ENCODE data around the gene TBCD. TPM values are rescaled to one million over a fixed set of nuclear protein-coding genes. Genes with fewer than 3 reads are reported as not detected.

The TBCD gene
- total RNA-seq, 1 donor from 2014 or later: 118 TPM

DNA sequence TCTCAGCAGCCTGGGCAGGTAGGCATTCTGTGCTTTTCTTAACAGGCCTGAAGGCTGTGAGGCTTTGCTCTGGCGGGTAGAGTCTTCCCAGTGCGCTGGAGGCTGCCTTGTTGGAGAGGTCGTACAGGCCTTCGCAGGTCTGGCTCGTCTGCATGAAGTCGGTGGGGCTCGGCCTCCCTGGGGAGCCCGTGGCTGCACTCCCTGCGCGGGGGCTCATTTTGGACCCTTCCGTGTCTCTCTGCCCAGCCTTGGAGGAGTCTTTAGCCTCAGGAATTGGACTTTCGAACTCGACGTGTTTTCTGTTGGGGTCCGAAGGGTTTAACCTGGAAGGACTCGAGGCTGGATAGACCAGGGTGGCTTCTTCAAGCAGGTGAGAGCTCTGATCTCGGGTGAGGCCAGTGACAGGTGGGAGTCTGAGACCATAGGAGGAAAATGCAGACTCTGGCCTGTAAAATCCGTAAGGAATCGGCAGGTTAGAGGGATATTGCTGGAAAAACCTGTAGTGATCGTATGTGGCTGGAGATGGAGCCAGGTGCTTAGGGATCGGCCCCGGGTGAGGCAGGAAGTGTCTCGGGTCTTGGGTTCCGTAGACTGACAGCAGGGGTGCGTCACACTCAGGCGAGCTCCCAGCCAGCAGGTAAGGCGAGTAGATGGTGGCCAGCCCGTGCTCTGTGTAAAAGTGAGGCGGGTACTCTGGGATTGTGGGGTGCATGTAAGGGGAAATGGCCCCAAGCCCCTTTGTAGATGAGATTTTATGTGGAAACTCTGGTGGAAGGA, 79.4 kb downstream of the TBCD start:
- Mint-ChIP-seq H3K4me3 (ENCODE audit: unreplicated experiment) (no peak overlapping the region), H3K4me1 (ENCODE audit: low read depth, unreplicated experiment) (peaks cover 13% of the 10 kb centered on the region), H3K36me3 (ENCODE audit: unreplicated experiment) (peaks cover 14% of the 10 kb centered on the region), H3K27ac (ENCODE audit: unreplicated experiment) (no peak overlapping the region), H3K9me3 (ENCODE audit: unreplicated experiment) (peaks cover 7% of the 10 kb centered on the region), H3K27me3 (ENCODE audit: unreplicated experiment) (peaks cover 11% of the 10 kb centered on the region)
- TF ChIP-seq CTCF (IDR thresholded peaks at IDR 0.05; ENCODE audit: partially characterized antibody, unreplicated experiment): no peak
- DNase-seq: no peak

GRCh38 chr17:82831818-82832200, 79.9 kb downstream of the TBCD start:
- peaks cover 14% of the 10 kb centered on the region for H3K36me3 Mint-ChIP-seq (ENCODE audit: unreplicated experiment)
- peaks cover 7% of the 10 kb centered on the region for H3K9me3 Mint-ChIP-seq (ENCODE audit: unreplicated experiment)
- no peak for DNase-seq
- no peak overlapping the region for H3K4me3 Mint-ChIP-seq (ENCODE audit: unreplicated experiment)
- TF ChIP-seq CTCF (IDR thresholded peaks at IDR 0.05; ENCODE audit: partially characterized antibody, unreplicated experiment): no peak
- peaks cover 16% of the 10 kb centered on the region for H3K4me1 Mint-ChIP-seq (ENCODE audit: low read depth, unreplicated experiment)
- H3K27me3 Mint-ChIP-seq (ENCODE audit: unreplicated experiment): peaks cover 11% of the 10 kb centered on the region
- no peak overlapping the region for H3K27ac Mint-ChIP-seq (ENCODE audit: unreplicated experiment)

- Mint-ChIP-seq H3K36me3 (ENCODE audit: unreplicated experiment) (peaks cover 13% of the 10 kb centered on the region), H3K9me3 (ENCODE audit: unreplicated experiment) (peaks cover 5% of the 10 kb centered on the region), H3K27me3 (ENCODE audit: unreplicated experiment) (peaks cover 11% of the 10 kb centered on the region), H3K27ac (ENCODE audit: unreplicated experiment) (no peak overlapping the region), H3K4me1 (ENCODE audit: low read depth, unreplicated experiment) (peaks cover 22% of the 10 kb centered on the region), H3K4me3 (ENCODE audit: unreplicated experiment) (no peak overlapping the region)
- no peak for TF ChIP-seq CTCF (IDR thresholded peaks at IDR 0.05; ENCODE audit: partially characterized antibody, unreplicated experiment)
- DNase-seq: no peak
These were observed 80.5 kb downstream of the TBCD start for GRCh38 chr17:82832411-82832810.

DNA sequence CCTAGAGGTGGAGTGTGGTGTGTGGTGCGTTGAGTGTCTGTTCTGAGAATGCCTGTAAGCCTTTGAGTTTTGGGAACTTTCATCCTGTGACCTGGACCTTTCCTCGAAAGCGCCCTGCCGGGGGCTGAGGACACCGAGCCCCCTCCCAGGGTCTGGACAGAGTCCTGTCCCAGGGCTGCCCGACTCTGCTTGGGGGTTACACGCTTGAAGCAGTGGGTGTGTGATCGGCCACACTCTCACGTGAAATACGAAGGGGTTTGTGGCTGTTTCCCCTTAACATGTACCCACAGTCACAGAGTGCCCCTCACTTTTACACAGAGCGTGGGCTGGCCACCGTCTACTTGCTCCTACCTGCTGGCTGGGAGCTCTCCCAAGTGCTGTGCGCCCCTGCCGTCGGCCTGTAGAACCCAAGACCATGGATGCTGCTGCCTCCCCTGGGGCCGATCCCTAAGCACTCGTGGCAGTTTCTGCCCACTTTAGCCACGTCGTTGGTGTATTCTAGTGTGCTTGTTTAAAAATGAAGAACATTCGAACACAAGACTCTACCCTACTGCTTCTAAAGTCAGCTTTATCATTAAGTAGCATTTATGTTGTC, 81.1 kb downstream of the TBCD start:
- no peak for DNase-seq

More for the DNA sequence above, 81.1 kb downstream of the TBCD start:
- Mint-ChIP-seq H3K9me3 (ENCODE audit: unreplicated experiment) (peaks cover 5% of the 10 kb centered on the region), H3K36me3 (ENCODE audit: unreplicated experiment) (peaks cover 7% of the 10 kb centered on the region), H3K27me3 (ENCODE audit: unreplicated experiment) (peaks cover 5% of the 10 kb centered on the region), H3K4me3 (ENCODE audit: unreplicated experiment) (no peak overlapping the region), H3K4me1 (ENCODE audit: low read depth, unreplicated experiment) (peaks cover 28% of the 10 kb centered on the region), H3K27ac (ENCODE audit: unreplicated experiment) (no peak overlapping the region)
- TF ChIP-seq CTCF (IDR thresholded peaks at IDR 0.05; ENCODE audit: partially characterized antibody, unreplicated experiment): no peak

Data from glutamatergic neuron (in vitro differentiated cells).